ENCODE results near the gene SULT2A1.
"Not testable (repeated sequence)": the region's sequence is repeated elsewhere in the genome, so short reads cannot be mapped to it uniquely, and the experiment has no call there.

Gene SULT2A1

GRCh38 chr19:47886010-47886559 lies at the start of gene SULT2A1:
Gene SULT2A1, minus strand, starts transcription at chr19:47886315. Its CDS starts 58 bp downstream, at chr19:47886257.
- DNase-seq = no peak

- DNase-seq = not testable (repeated sequence)
Observed at GRCh38 chr19:47928581-47928980, 42.5 kb upstream of the SULT2A1 start.

- not testable (repeated sequence) for DNase-seq
Observed at GRCh38 chr19:47920107-47920506, 34.0 kb upstream of the SULT2A1 start.

GRCh38 chr19:47910191-47910590 lies 24.1 kb upstream of the SULT2A1 start:
- not testable (repeated sequence) for DNase-seq

- DNase-seq = not testable (repeated sequence)
Observed at GRCh38 chr19:47909350-47909749, 23.2 kb upstream of the SULT2A1 start.

- no peak for DNase-seq
Observed at GRCh38 chr19:47901370-47901769, 15.3 kb upstream of the SULT2A1 start.

GRCh38 chr19:47899335-47899734 lies 13.2 kb upstream of the SULT2A1 start:
- no peak for DNase-seq

- DNase-seq = no peak
Observed at GRCh38 chr19:47897861-47898260, 11.7 kb upstream of the SULT2A1 start.

- no peak for DNase-seq
Observed at GRCh38 chr19:47896773-47897172, 10.7 kb upstream of the SULT2A1 start.

GRCh38 chr19:47896019-47896418 lies 9.9 kb upstream of the SULT2A1 start:
- no peak for DNase-seq

GRCh38 chr19:47895165-47895782 lies 9.2 kb upstream of the SULT2A1 start:
- DNase-seq = no peak

GRCh38 chr19:47891923-47892666 lies 6.0 kb upstream of the SULT2A1 start:
- no peak for DNase-seq

- DNase-seq = no peak
Observed at GRCh38 chr19:47891622-47891922, 5.5 kb upstream of the SULT2A1 start.

GRCh38 chr19:47890865-47891621 lies 4.9 kb upstream of the SULT2A1 start:
- no peak for DNase-seq

- DNase-seq = no peak
Observed at GRCh38 chr19:47885067-47885463, 1.1 kb downstream of the SULT2A1 start.

GRCh38 chr19:47882890-47883289 lies 3.2 kb downstream of the SULT2A1 start:
- no peak for DNase-seq

GRCh38 chr19:47881757-47882156 lies 4.4 kb downstream of the SULT2A1 start:
- no peak for DNase-seq

- not testable (repeated sequence) for DNase-seq
Observed at GRCh38 chr19:47879385-47879784, 6.7 kb downstream of the SULT2A1 start.

- no peak for DNase-seq
Observed at GRCh38 chr19:47878906-47879305, 7.2 kb downstream of the SULT2A1 start.

GRCh38 chr19:47865166-47865565 lies 20.9 kb downstream of the SULT2A1 start:
- DNase-seq = no peak

GRCh38 chr19:47863514-47863936 lies 22.6 kb downstream of the SULT2A1 start:
- no peak for DNase-seq

GRCh38 chr19:47861630-47862029 lies 24.5 kb downstream of the SULT2A1 start:
- no peak for DNase-seq

GRCh38 chr19:47860602-47861297 lies 25.4 kb downstream of the SULT2A1 start:
- no peak for DNase-seq
